ENCODE results near the gene HSPA4.

DNA sequence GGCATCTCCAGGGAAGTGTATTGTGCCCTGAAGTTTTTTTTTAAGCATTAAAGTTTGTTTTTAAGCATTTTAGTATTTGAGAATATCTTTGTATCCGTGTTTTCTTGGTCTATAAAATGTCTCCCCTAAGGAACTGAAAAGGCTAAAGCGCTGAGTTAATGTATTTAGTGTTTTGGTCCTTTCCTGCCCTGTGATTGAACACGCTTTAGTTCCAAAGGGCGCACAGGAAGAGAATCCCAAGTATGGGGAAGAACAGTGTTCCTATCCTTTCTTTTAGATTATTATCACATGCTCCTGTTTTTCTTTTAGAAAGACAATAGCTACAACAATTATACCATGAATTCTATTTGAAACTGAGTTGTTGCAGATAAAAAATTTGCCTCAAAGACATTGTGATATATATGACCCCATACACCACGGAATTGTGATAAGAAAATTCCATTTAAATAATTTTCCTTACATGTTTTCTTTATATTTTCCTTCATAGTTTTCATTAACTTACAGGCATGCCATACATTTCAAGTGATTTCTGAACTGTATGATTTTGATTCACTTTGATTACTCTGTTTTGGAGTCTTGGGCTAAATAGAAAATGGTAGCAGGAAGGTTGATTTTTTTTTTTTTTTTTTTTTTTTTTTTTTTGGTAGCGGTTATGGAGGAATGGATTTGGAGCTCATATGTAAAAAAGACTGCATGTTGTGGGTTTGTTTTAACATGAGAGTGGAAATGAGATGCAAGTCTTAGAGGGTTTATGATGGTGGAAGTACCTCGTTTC, 3.1 kb downstream of the HSPA4 start:
- TF ChIP-seq YY1 (IDR thresholded peaks at IDR 0.05) (no peak), RXRA (IDR thresholded peaks at IDR 0.05) (no peak), RAD21 (IDR thresholded peaks at IDR 0.05) (no peak), GABPA (IDR thresholded peaks at IDR 0.05 in 1 of 2, conservative IDR thresholded peaks at IDR 0.05 in 1 of 2) (no peak), SP1 (IDR thresholded peaks at IDR 0.05) (no peak), TAF1 (conservative IDR thresholded peaks at IDR 0.05) (no peak), HNF4A (conservative IDR thresholded peaks at IDR 0.05) (no peak)
- TF ChIP-seq, protein P1, sequence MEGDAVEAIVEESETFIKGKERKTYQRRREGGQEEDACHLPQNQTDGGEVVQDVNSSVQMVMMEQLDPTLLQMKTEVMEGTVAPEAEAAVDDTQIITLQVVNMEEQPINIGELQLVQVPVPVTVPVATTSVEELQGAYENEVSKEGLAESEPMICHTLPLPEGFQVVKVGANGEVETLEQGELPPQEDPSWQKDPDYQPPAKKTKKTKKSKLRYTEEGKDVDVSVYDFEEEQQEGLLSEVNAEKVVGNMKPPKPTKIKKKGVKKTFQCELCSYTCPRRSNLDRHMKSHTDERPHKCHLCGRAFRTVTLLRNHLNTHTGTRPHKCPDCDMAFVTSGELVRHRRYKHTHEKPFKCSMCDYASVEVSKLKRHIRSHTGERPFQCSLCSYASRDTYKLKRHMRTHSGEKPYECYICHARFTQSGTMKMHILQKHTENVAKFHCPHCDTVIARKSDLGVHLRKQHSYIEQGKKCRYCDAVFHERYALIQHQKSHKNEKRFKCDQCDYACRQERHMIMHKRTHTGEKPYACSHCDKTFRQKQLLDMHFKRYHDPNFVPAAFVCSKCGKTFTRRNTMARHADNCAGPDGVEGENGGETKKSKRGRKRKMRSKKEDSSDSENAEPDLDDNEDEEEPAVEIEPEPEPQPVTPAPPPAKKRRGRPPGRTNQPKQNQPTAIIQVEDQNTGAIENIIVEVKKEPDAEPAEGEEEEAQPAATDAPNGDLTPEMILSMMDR (IDR thresholded peaks at IDR 0.05; ENCODE audit: low read depth, low read length, missing input control), result no peak
- TF ChIP-seq, protein P2, sequence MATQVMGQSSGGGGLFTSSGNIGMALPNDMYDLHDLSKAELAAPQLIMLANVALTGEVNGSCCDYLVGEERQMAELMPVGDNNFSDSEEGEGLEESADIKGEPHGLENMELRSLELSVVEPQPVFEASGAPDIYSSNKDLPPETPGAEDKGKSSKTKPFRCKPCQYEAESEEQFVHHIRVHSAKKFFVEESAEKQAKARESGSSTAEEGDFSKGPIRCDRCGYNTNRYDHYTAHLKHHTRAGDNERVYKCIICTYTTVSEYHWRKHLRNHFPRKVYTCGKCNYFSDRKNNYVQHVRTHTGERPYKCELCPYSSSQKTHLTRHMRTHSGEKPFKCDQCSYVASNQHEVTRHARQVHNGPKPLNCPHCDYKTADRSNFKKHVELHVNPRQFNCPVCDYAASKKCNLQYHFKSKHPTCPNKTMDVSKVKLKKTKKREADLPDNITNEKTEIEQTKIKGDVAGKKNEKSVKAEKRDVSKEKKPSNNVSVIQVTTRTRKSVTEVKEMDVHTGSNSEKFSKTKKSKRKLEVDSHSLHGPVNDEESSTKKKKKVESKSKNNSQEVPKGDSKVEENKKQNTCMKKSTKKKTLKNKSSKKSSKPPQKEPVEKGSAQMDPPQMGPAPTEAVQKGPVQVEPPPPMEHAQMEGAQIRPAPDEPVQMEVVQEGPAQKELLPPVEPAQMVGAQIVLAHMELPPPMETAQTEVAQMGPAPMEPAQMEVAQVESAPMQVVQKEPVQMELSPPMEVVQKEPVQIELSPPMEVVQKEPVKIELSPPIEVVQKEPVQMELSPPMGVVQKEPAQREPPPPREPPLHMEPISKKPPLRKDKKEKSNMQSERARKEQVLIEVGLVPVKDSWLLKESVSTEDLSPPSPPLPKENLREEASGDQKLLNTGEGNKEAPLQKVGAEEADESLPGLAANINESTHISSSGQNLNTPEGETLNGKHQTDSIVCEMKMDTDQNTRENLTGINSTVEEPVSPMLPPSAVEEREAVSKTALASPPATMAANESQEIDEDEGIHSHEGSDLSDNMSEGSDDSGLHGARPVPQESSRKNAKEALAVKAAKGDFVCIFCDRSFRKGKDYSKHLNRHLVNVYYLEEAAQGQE (IDR thresholded peaks at IDR 0.05), result no peak
- TF ChIP-seq, protein P3, sequence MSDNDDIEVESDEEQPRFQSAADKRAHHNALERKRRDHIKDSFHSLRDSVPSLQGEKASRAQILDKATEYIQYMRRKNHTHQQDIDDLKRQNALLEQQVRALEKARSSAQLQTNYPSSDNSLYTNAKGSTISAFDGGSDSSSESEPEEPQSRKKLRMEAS (IDR thresholded peaks at IDR 0.05), result no peak
- TF ChIP-seq, protein P4, sequence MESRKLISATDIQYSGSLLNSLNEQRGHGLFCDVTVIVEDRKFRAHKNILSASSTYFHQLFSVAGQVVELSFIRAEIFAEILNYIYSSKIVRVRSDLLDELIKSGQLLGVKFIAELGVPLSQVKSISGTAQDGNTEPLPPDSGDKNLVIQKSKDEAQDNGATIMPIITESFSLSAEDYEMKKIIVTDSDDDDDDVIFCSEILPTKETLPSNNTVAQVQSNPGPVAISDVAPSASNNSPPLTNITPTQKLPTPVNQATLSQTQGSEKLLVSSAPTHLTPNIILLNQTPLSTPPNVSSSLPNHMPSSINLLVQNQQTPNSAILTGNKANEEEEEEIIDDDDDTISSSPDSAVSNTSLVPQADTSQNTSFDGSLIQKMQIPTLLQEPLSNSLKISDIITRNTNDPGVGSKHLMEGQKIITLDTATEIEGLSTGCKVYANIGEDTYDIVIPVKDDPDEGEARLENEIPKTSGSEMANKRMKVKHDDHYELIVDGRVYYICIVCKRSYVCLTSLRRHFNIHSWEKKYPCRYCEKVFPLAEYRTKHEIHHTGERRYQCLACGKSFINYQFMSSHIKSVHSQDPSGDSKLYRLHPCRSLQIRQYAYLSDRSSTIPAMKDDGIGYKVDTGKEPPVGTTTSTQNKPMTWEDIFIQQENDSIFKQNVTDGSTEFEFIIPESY (IDR thresholded peaks at IDR 0.05), result no peak

Data from liver (tissue), 3 donors.